GM19238 (cell line): ENCODE data around the gene CHRND.

Experiments used
- DNase-seq: peaks from one replicate; pipeline ENCODE4 v3.0.0; 2011; ENCODE audit warnings: low spot score; ENCODE audit not compliant: insufficient read length

Gene CHRND

DNA sequence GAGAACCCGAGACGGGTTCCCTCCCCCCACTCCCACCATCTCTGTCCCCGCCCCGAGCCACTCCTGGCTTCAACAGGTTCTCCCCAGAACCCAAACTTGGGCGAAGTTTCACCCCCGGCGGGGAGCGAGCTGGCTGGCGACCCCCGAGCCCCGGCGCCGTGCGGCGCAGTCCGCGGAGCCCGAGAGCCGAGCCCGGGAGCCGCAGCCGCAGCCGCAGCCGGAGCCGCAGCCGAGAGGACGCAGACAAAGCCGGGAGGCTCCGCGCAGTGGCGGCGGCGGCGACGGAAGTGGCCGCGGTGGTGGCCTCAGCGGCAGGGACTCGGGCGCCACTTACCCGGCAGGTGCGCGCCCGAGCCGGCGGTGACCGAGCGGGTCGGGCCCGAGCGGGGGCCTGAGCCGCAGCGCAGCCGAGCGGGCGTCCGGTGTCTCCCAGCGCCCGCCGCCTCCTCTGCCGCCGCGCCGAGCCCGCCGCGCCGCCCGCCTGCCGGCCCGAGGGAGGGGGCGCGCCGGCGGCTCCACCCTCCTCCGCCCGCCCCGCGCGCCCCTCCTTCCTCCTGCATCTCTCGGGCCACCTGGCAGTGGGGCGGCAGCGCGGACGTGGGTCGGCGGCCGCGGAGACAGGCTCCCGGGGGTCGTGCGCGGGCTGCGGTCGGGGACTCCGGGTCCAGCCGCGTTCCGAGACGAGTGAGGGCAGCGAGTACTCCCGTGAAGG, 38.4 kb upstream of the CHRND start, which contains the start of gene ECEL1:
ECEL1 (minus strand) TSS at position 450 of the 712 bp plus-strand sequence. CDS start 1,181 bp downstream, outside the sequence.
- DNase-seq = no peak

- DNase-seq = no peak
These were observed 37.8 kb upstream of the CHRND start for GRCh38 chr2:232488097-232488711.

DNA sequence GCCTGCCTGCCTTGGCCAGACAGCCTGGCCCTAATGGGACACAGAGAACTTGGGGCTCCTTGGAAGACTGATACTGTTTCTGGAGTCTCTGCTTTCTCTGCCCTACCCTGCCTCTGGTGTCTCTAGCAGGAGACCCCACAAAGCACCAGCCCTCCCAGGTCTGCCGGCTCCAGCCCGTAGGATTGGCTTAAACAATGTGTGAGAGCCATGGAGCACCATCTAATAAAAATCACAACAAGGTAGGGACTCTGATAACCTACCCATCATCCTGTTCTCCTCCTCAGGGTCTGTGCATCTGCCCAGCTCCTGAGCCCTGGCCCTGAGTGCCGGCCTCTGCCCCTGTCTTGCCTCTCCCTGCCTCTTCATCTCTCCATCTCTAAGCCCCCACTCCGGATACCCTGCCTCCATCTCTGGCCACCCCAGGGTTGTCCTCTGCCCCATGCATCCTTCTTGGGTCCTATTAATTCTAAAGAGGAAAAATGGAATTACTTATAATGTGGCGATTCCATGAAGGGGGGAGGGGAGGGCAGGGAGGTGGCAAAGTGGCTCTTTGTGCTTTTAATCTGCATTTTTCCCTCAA, 37.1 kb upstream of the CHRND start:
- no peak for DNase-seq

GRCh38 chr2:232489516-232490220, 36.3 kb upstream of the CHRND start:
- no peak for DNase-seq

DNA sequence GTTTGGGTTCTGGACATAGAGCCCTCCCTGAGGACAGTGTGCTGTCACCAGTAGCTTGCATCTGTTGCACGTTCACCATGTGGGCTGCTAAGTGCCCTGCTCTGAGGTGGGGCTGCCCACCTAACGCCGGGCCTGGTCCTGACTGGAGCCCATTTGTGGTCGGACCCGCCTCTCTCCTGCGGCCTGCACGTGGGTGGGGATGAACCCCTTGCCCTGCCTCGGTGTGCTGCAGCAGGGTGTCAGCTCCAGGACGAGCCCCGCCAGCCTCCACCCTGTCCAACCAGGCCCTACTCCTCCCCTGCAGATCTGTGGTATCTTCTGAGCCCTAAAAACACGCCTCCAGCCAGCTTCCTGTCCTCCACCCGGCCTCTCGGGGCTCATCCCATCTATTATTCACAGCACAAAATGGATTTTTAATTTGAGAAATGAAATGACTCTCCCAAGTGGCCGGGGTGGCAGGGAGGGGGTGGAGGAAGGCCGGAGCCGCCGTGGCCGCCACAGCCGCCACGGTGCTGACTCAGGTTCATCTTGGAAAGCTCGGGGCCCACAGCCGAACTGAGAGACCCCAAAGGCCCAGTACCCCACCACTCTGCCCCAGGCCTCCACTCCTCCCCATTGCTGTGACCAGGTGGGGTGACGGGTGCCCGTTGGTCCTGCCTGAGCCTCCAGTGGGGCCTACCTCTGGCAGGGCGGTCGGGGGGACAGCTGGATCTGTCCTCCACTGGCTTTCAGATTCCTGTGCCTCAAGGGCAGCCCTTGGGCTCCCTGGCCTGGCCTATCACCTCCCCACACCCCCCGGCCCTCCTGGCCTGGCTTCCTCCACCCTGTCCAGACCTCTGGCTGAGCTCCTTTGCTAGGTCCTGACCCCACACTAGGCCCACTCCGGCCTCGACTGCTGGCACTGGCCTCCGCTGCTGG, 35.5 kb upstream of the CHRND start:
- no peak for DNase-seq

- no peak for DNase-seq
These were observed 34.7 kb upstream of the CHRND start for GRCh38 chr2:232491139-232491780.

DNA sequence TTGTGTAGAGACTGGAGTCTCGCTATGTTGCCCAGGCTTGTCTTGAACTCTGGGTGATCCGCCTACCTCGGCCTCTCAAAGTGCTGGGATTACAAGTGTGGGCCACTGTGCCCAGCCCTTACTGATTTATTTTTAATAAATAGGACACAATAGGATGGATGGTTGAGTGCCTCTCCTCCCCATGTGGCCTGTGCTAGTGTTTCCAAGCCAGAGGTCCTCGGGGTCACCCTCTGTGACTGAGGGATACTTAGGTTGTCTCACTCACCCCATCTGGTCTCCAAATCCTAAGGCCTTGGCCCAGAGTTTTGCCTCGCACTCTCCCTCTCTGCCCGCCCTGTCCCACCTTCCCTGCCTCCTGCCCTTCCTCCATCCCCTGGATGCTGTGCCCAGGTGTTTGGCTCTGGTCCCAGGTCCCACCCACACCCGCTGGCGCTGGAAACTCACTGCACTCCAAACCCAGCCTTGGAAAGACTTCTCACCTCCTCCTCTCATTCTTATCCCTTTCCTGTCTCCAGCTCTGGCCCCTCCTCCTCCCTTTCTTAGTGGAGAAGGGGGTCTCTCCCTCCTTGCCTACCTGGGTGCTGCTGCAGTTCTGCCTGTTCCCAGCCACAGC, 33.6 kb upstream of the CHRND start:
- no peak for DNase-seq

GRCh38 chr2:232492963-232493700, 32.8 kb upstream of the CHRND start:
- no peak for DNase-seq

- no peak for DNase-seq
These were observed 32.1 kb upstream of the CHRND start for GRCh38 chr2:232493701-232494474.

DNA sequence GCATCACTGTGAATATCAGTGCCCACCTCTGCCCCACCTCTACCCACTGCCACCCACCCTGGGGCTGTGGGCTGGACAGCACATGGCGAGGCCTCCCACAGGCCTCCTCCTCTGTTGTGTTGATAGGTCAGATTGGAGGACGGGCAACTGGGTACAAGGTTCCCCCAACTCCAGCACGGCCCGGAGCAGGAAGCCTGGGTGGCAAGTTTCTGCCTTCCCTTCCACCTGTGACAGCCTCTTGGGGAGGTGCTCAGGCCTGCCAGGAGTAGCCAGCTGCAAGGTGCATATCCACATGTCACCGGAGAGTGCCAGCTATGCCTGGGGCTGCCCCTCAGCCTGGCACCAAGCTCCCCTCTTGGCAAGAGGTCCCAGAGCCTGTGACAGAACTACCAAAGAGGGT, 31.4 kb upstream of the CHRND start:
- no peak for DNase-seq

DNA sequence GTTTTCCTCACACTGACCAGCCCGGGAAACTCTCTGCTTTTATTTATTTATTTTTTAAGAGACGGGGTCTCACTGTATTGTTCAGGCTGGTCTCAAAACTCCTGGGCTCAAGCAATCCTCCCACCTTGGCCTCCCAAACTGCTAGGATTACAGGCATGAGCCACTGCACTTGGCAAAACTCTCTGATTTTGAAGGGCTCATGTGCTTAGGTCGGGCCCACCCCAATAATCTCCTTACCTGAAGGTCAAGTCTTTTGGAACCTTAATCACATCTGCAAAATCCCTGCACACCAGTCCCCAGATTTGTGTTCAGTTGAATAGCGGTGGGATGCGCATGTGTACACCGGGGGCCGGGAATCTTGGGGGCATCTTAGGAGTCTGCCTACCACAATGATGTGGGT, 30.7 kb upstream of the CHRND start:
- no peak for DNase-seq

DNA sequence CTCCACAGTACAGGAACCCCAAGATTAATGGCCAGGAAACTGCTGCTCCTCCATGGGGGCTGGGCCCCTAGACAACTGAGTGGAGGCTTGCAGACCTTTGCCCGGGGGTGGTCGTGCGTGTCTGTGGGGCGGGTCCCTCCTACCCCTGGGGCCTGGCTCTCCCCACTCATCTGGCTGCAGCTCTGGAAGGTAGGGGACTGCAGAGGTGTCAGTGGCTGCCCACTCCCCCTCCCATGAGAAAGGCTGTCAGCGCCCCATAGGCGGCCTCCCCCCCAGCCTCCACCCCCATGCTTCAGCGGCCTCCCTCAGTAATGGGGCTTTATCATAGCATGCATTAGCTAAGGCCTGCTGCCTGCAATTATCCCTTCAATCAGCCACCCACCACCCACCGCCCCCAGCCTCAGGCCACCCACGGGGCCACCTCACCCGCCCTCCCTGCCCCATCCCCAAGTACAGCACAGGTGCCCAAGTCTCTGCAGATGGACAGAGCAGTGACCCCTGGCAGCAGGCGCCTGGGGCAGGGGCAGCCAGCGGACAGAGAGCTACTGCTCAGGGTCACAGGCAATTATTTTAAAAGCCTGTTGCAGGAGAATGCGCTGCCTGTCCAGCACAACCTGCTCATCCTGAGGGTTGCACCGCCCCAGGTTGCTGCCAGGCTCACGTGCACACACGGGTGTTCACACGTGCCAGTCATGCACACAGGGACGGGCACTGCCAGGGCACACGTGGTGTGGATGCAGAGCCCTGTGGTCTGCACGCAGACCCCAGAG, 29.3 kb upstream of the CHRND start:
- no peak for DNase-seq

DNA sequence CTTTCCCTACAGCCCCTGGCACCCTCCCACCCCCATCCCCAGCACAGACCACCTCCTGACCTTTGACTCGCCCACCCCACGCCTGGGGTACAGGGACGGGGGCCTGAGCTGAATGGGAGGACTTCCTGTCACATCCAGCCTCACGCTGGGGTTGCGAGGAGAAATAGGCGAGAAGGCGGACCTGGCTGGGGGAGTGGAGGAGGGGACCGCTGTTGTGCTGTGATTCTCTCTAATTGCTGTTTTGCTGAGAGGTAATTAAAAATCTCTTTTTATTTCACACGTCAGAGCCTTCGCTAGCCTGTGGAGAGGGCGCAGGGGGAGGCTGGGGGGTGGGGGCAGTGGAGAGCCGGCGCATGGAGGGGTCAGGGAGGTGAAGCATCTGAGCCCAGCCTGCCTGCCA, 28.6 kb upstream of the CHRND start:
- DNase-seq = no peak

DNA sequence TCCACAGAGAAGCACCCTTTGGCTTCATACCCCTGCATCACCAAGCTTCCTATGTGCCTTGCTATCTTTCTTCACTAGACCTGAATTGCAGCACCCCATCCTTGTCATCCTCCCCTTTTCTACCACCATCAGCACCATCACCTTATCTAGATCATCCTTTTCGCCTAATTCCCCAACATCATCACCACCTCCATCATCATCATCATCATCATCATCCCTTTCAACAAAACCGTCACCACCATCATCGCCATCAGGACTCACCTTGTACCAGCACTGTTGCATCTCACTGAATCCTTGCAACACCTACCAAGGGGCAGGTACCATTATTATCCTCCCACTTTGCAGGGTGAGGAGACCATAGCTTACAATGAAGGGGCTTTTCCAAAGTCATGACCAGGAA, 27.5 kb upstream of the CHRND start:
- DNase-seq = no peak

- no peak for DNase-seq
These were observed 24.6 kb upstream of the CHRND start for GRCh38 chr2:232501331-232501771.

DNA sequence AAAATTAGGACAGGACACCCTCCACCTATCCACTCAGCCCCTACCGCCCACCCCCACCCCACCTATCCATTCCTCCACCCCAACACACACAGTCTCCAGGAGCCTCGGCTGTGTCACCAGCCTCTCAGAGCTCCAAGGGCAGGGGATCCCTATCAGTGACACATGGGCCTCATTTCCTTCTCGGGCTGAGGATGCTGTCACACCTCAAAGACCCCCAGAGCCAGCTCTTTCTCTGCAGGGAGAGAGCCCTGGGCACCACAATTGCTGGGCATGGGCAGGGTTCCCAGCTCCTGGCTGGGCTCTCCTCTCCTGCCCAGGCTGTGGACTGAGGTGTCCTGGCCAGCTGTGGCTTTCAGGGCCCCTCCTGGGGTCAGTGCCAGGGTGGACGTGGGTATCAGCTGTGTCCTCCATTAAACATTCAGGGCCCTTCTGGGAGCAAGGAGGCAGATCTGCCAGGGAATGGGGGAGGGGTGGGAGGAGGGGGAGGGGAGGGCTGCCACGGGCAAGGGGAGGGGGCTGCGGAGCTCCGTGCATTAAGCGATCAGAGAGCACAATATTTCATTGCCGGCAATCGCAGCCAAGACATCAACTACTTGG, 24.1 kb upstream of the CHRND start:
- no peak for DNase-seq

DNA sequence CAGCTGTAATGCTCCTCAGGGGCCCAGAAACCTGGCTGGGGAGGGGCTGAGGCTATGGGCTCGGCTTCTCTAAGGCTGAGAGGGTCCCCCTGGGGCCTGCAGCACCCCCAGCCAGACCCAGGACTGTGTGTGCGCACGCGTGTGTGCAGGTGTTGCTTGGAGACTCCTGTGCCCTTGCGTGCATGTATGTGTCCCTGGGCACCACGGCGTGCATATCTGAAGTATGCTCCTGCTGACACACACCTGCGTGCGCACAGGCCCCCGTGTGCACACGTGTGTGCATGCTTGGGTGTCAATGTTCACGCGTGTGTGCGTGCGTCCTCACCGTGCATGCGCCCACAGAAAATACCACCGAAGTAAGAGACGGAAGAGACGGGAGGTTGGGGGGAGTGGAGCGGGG, 23.4 kb upstream of the CHRND start:
- DNase-seq = no peak
